Measurements from ENCODE around the gene DRD2.

GRCh38 chr11:113467545-113467944 is 7.7 kb downstream of the DRD2 start:
- no peak for TF ChIP-seq CTCF (conservative IDR thresholded peaks at IDR 0.05)
- no peak for TF ChIP-seq ZFX (IDR thresholded peaks at IDR 0.05)
